C1 segment of cervical spinal cord (tissue), 14 donors: Measurements from ENCODE around the gene IL27RA.
A peak's percentile ranks its signal among the peaks of the same experiment; 100 is the strongest.

Experiments used
- DNase-seq, 14 donors: peaks; one replicate each; lab custom pipeline; 2025; lab: John Stamatoyannopoulos, UW

Gene IL27RA

DNA sequence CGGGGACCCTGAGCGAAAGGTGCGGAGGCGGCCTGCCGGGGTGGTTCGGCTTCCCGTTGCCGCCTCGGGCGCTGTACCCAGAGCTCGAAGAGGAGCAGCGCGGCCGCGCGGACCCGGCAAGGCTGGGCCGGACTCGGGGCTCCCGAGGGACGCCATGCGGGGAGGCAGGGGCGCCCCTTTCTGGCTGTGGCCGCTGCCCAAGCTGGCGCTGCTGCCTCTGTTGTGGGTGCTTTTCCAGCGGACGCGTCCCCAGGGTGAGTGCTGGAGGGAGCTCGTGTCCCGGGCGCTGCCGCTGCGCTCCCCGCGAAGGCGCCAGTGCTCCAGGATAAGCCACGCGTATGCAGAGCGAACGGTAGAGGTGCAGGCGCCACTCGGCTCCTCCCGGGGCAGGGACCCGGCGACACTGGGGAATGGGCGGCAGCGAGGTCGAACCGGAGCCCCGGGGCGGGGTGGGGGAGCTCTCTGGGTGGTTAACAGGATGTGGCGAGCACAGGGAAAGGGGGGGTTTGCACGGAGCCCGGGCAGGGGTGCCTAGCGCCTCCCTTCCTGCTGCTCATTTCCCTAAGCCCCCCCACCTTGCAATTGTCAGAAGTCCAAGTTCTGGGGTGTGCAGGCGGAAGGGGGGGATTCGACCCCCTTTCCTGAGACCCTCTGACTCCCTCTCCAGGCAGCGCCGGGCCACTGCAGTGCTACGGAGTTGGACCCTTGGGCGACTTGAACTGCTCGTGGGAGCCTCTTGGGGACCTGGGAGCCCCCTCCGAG lies at the start of gene IL27RA:
TSS of gene IL27RA (plus strand) at position 44 of the 762 bp plus-strand sequence. CDS start at position 155, 111 bp downstream.
- peak in 9 of 14 donors; percentile 11 to 48 (median 25) for DNase-seq

DNA sequence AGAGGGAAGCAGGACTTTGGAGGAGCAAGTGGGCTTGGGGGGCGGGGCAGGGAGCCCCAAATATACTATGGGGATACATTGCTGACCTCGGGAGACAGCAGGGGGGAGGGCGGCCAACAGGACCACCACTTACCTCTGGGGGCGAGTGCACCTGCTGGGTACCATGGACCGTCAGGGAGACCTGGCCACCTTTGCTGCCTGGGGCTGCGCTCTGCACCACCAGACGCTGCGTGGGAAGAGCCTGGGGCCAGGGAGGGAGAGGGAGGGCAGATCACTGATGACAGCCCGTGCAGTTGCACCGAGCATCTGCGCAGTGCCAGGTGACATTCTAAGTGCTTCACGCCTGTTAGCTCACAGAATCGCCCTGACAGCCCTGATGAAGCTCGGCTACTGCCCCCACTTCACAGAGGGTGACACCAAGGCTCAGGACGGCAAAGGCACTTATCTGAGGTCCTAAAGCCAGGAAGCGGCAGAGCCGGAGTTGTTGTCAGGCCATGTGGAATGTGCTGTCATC lies 49.5 kb upstream of the IL27RA start:
- no peak for DNase-seq

DNA sequence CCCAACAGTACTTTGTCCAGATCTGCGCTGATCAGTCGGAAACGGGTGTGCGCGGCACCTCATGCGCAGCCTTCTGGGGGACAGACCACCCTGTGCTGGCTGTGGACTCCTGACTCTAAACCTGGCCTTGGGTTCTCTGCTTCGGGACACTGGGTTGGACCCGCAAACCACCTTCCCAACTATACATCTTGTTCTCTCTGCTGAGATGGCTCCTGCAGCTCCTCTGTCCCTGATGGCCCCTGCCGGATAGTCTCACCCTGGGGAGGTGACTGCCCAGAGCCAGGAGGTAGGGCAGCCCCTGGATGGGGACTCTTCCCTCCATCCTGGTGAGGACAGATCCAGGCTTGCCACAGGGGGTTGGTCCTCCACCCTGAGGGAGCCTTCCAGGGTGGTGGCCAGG lies 48.8 kb upstream of the IL27RA start:
- DNase-seq, result no peak

DNA sequence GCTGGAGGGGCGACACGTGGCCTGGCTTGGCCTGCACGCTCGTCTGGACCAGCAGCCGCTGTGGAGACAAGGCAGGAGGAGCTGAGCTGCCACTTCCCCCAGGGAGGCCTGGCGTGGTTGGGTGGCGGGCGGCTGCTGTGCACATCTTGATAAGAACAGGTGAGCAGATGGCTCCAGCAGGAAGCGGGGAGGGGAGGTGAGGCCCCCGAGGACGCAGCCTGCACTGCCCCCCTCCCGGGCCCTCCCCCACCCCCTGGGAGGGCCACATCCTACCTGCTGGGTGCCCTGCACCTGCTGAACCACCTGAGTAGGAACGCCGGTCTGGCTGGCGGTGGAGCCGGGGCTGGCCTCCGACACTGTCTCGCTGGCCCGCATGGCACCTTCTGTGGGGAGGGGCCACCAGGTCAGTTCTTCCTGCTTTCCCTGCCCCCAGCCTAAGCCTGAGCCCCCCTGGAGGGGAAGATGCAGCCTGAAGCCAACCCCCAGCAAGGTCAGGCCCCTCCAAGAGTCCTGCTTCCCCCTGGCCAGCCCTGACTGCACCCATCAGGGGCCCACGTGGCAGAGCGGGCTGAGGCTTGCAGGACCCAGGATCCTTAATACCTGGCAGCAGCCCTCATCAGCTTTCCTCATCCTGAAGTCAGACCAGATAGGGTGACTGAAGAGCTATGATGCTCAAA lies 48.2 kb upstream of the IL27RA start:
- DNase-seq, result no peak

DNA sequence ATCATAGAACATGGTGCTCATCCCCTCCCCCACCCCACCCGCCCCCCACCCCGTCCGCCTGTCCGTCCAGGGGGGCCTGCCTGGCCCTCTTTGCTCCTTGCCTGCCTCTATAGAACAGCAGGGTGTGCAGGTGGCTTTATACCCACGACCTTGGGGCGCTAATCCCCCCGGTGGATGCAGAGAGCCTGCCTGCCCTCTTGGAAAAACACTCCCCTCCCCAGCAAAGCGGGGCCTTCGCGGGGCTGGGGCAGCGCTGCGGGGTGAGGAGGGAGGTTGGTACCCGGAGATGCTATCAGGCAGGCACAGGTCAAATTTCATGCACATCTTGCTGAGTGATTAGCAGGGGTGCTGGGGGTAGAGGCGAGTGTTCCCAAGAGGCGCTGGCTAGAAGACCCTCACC lies 47.4 kb upstream of the IL27RA start:
- no peak for DNase-seq

DNA sequence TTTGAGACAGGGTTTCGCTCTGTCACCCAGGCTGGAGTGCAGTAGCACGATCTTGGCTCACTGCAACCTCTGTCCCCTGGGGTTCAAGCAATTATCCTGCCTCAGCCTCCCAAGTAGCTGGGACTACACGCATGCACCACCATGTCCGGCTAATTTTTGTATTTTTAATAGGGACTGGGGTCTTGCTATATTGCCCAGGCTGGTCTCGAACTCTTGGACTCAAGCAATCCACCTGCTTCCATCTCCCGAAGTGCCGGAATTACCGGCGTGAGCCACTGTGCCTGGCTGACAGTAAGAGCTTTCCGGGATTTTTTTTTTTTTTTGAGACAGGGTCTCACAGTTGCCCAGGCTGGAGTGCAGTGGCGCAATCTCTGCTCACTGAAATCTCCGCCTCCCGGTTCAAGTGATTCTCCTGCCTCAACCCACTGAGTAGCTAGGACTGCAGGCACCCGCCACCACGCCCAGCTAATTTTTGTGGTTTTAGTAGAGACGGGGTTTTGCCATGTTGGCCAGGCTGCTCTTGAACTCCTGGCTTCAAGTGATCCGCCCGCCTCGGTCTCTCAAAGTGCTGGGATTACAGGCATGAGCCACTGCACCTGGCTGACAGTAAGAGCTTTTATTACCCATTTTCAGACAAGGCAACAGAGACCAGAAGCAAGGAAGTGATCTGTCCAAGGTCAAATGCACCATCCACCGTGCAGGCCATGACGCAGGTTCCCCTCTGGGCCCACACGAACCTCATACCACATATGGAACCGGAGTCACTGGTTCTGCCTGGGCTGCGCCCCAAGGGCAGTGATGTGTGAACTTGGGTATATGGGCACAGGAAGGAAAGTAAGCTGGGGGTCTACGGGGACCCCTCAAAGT lies 46.5 kb upstream of the IL27RA start:
- no peak for DNase-seq

DNA sequence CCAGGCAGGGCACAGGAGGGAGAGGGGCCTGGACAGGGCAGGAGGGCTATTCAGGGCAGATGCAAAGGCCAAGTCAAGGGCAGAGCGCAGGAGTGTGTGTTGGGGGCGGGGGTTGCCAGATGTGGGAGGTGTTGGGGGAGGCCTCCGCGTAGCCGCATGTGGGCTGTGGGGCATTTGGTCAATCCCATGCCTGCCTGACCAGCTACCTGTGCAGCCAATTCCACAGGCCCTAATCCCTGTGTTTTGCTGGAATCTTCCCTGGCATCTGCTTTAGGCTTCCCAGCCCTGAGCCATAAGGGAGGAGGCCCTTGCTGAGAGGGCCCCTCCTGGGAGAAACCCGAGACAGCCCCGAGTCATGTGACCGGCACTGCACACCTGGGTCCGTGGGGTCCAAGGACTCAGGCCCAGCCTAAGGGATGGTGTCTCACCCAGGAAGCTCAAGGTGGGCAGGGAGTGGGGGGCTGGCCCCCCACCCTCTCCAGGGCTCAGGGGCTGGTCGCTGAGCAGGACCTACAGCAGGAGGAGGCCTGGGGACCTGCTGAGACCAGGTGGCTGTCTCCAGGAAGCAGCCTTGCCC lies 45.7 kb upstream of the IL27RA start:
- no peak for DNase-seq

DNA sequence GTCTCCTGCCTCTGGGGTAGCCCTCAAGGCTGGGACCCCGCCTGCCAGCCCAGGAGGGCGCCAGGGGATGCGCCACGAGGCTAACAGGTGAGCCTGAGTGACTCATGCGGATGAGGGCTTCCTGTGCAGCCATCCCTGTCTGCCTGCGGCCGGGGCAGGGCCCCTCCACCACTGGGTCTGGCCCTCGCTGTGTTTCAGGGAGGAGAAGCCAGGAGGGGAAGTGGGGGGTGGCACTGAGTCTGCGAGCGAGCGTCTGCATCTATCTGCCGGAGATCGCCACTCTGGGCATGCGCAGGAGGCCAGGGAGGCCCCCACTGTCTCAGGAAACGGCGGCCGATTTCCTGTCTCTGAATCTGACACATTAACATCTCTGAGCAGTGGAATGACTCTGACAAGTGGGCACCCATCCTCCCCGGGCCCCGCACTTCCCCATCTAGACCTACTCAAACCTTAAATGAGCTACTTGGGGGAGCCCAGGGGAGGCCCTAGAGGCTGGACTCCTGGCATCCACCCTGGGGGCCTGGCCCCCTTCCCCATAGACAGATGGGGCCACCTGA lies 45.1 kb upstream of the IL27RA start:
- DNase-seq, result peak in 12 of 14 donors; percentile 5 to 81 (median 68)

DNA sequence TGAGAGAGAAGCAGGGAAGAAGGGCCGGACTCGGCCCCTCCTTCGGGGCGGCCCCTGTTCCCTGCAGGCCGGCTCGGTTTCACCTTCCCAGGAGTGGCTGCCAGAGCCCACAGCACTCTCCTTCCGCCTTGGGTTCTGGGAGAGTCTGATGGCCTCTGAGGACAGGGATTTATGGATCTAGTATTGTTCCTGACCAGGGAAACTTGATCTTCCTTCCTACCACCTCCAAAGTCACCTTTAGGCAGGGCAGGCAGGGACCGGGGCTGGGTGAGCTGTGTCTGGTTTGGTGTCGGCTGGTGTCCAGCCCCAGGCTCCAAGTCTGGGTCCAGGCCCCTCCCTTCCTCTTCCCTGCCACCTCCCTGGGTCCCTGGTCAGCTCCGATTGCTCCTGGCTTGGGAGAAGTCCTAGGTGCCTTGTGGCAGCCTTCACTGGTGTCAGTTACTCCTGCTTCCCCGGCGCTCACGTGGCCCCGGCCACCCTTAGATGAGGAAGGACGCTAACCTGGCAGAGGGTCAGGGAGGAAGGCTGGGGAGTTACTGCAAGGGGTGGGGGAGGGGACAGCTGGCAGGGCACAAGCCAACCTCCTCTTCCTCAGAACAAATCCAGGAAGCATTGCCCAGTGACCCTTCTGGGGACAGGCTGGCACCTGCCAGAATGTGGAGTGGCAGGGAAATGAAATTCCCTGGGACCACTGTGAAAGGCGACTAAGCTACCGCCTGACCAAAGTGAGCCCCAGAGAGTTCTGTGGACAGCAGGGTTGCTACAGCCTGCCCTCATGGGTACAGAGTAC lies 44.3 kb upstream of the IL27RA start:
- peak in 10 of 14 donors; percentile 37 to 71 (median 52) for DNase-seq

DNA sequence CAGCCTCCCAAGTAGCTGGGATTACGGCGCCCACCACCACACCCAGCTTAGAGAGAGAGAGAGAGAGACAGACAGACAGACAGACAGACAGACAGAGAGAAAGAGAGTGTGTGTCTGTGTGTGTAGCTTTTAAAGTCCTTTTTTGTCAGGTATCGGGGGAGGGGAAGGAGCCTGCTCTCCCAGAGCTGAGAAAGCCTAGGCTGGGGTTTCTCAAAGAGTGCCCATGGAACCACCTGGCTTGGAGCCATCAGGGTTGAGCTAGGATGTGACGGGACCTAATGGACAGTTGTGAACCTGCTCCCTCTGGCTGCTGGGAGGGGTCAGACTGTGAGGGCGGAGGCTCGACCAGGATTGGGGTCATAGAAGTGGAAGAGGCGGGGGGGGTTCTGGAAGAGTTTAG lies 42.1 kb upstream of the IL27RA start:
- no peak for DNase-seq

DNA sequence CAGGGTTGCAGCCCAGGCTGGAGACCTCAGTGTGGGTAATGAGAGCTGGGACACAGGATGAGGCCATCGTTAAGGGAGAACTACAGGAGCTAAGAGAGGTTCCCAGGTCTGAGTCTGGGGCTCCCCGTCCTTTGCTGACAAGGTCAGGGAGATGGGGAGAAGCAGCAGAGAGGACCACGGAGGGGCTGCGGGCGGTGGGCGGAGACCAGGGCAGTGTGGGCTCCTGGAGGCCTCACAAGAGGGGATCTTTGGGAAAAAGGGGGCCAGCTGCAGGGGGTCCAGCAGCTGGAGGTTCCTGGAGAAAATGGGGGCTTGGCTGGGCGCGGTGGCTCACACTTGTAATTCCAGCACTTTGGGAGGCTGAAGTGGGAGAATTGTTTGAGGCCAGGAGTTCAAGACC lies 41.5 kb upstream of the IL27RA start:
- no peak for DNase-seq

DNA sequence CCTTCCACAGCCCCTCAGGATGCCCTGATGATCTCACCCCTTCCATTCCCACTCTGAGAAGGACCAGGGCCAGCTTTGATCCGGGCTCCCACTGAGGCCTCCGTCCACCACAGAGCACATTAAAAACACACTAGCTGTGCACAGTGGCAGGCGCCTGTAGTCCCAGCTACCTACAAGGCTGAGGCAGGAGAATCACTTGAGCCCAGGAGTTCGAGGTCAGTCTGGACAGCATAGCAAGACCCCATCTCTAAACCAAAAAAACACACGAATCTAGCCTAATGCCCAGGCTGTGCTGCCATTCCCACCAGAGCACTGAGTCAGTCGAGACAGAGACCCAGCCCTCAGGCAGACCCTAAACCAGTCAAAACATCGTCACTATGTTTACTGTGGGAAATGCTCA lies 39.5 kb upstream of the IL27RA start:
- DNase-seq, result no peak

DNA sequence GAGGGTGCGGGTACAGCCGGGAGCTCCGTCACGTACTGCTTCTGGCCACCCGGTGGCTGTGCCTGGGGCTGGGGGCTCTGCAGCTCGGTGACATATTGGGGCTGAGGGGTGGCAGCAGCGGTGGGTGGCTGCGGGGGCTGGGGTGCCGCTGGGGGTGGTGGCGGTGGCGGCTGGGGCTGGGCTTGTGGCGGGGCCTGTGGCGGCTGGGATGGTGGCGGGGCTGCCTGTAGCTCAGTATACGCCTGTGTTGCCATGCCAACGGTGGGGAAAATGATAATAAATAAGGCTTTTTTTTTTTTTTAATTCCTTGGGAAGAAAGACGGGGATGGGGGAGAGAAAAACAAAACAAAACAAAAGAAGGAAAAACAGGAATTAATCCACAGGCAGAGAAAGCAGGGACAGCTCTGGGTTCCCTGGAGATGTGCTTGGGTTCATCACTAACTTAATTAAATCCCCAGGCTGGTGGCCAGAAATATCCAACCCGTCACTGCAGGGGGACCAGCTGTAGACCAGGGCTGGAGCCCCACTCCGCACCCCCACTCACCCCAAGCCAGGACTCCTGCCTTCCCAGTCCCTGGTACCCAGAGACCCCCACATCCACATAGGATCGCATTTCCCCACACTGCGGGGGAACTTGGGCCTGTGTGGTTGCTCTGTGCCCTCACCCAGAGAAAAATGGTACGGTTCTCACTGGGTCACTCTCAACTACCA lies 37.8 kb upstream of the IL27RA start:
- peak in 1 of 14 donors; percentile 56 for DNase-seq

DNA sequence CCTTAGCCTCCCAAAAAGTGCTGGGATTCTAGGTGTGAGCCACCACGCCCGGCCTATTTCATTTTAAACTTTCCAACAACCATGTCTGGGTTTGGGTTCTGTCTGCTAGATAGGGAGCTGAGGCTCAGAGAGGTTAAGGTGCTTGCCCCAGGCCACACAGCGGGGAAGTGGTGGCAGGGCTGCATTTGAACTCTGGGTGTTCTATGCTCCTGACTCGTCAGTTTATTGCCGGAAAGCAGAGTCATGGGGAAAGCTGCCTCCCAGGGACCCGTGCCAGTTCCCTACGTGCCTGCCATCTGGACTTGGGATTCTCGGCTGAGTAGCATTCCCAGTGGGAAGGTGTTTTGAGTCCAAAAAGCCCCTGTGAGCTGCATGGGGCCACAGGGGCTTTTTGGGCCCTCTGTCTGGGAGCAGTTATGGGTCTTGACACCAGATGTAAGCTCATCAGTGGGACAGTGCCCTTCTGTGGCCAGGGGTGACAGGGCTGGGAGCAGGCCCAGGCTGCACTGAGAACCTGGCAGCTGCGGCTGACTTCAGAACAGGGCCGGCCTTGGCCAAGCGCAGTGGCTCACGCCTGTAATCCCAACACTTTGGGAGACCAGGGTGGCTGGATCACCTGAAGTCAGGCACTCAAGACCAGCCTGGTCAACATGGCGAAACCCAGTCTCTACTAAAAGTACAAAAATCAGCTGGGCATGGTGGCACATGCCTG lies 36.4 kb upstream of the IL27RA start:
- peak in 8 of 14 donors; percentile 8 to 91 (median 36) for DNase-seq

DNA sequence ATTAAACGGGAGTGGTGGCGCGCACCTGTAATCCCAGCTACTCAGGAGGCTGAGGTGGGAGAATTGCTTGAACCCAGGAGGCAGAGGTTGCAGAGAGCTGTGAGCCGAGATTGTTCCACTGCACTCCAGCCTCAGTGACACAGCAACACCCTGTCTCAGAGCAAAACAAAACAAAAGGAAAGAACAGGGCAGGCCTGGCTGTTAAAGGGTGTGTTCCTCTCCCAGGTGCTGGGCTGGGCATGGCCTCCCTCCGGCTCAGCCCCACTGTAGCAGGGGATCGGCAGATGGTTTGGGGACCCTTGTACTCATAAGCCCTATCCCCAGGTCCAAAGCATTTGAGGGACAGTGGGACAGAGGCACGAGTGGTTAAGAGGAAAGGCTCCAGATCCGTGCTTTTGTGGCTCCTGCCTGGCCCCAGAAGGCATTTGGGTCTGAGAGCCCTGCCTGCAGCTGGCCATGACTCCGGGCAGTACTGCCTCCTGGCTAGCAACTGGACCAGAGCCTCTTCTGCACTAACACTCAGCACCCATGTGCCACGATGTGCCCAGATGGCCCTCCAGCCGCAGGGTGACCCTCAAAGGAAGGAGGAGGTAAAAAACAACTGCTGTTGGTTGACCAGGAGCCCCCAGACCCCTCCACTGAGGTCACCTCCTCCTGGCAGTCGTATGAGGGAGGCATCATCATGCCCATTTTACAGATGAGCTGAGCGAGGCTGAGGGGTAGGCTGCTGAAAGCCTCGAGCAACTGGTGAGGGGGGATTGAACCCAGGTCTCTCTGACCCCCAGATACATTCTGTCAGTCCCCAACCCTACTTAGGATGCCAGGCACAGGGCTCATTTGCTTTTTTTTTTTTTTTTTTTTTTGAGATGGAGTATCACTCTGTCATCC lies 35.4 kb upstream of the IL27RA start:
- no peak for DNase-seq

DNA sequence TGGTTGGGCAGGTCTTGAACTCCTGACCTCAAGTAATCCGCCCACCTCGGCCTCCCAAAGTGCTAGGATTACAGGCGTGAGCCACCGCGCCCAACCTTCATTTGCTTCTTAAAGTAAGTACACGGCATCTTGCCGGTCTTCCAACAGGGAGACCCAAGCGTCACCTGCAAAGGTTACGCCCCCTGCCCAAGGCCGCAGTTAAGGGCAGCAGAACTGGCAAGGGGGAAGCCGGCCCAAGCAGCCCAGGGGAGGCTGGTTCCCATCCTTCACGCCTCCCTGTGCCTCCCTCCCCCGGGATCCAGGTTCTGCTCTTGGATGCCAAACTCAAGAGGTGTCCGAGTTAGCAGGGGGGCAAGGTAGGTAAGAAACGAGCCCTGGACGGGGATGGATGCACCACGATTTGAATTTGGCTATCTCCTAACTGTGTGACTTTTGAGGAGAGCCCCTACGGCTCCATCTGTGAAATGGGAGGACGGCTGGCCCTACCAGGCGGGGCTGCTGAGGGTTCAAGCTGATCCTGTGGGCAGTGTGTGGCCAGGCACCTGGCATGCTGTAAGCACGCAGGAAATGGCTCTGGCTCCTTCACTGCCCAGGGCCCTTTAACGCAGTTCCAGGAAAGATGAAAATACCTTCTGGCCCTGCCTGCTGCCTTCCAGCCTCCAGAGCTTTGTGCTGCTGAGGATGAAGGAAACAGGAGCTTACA lies 34.5 kb upstream of the IL27RA start:
- peak in 1 of 14 donors; percentile 79 for DNase-seq

DNA sequence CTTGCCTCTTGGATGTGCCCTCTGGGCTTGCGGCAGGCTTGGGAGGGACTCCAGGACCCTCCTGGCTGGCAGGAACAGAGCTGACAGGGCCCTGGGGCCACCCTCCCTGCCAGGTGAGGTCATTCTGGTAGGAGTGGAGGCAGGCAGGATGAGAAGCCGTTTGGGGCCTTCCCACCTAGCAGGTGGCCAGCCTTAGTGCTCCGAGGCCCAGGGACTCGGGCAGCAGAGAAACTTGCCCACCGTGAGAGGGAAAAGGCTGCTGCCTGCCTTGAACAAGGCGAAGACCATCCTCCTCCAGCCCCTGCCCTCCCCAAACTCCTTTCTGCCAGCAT lies 34.0 kb upstream of the IL27RA start:
- DNase-seq, result no peak

DNA sequence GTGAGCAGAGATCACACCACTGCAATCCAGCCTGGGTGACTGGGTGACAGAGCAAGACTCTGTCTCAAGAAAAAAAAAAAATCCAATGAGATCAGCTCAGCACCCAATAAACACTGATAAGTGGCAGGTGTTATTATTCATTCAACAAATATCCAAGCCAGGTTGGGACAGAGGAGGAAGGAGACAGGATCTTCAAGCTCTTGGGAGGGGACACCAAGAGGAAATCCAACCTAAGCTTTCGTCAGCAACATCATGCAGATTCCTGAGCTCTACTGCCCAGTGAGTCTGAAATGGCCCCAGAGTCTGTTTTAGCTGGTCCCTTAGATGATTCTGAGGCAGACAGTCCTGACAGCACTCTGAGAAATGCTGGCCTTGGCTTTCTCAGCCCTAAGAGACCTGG lies 33.1 kb upstream of the IL27RA start:
- no peak for DNase-seq
